Cerebellar cortex (tissue), 1 donor: Measurements from ENCODE around the gene ZNF765.
"Not testable (repeated sequence)": the region's sequence is repeated elsewhere in the genome, so short reads cannot be mapped to it uniquely, and the experiment has no call there.

Experiments used
- DNase-seq: peaks from one replicate; pipeline ENCODE4 v3.0.0-alpha.2; 2015; ENCODE audit warnings: low spot score

The ZNF765 gene

DNA sequence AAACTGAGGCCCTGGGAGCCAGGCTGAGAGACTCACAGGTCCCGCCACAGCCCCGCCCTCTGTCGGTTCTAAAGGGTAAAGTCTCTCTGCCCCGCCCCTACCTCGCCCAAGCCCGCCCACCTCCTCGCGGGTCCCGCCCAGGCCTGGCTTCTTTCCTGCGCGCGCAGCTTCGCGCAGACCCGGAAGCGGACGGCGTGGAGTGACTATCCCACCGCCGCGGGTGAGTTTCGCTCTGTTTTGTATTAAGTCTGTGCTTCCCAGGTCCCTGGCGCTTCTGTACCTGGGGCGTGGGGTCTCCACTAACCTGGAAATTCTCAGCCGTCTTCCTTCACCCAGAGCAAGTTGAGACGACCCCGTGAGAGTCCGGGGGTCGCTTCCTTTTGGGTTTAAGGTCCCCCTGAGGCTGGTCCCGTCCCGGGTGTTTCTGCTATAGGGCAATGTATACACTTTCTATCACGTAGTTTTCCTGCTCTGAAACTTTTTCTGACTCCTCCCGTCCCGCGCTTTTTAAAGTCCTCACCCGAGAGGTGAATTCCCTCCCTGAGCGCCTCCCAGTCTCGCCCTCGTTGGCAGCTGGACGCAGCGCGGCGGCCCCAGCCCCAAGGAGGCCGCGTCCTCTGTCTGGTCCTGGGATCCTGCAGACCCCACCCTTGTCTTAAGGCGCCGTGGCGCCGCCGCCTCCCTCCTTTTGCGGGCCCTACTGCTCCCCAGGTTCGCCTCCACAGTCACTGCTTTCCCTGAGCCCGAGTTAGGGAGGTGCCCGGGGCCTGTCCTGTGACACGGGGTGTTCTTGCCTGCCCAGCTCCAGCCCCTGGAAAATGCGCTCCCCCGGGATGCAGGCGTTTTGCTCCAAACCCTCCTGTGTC is at the start of gene ZNF765:
Gene ZNF765, plus strand, starts transcription at position 176 of the 866 bp plus-strand sequence. CDS start 2,867 bp downstream, outside the sequence.
- DNase-seq = peak; percentile 91

DNA sequence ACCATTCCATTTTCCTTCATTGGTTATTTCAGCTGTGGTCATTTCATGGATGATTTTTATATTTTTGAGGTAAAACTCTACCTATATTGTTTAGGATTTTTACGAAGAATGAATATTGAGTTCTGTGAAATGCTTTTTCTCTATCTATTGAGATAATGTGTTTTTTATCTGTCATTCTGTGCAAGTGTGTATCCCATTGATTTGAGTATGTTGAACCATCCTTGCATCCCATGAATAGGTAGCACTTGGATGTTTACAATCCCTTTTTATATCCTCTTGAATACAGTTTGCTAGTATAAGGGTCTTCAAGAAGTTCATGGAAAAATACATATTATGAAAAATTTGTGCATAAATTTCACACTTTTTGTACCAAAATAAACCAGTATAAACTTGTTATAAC is 39.2 kb upstream of the ZNF765 start:
- no peak for DNase-seq

DNA sequence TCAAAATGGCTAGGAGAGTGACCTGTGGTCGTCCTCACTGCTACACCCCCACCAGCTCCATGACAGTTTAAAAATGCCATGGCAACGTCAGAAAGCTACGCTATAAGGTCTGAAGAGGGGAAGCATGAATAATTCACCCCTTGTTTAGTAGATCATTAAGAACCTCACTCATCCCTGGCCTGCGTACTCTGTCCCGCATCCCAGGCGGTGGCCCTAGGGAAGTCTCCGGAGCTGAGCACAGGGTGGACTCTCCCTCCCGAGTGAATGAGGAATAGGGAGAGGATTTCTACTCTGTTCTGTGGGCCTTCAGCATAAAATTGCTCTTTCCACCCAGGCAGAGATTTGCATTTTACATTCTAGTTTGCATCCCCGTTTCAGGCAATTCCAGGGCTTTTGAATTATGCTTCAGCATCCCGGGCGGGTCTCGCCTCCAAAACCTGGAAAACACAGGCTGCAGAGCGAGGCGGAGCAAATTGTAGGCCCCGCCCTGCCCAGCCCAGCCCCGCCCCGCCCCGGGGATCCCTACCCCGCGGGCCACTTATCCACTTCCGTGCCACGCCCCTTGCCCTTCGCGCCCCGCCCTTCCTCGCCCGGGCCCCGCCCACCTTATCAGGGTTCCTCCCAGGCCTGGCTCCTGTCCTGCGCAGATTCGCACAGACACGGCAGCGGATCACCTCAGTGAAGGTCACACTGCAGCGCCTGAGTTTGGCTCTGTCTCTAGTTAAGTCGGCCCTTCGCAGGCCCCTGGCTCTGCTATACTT is 36.9 kb upstream of the ZNF765 start:
- DNase-seq = no peak

DNA sequence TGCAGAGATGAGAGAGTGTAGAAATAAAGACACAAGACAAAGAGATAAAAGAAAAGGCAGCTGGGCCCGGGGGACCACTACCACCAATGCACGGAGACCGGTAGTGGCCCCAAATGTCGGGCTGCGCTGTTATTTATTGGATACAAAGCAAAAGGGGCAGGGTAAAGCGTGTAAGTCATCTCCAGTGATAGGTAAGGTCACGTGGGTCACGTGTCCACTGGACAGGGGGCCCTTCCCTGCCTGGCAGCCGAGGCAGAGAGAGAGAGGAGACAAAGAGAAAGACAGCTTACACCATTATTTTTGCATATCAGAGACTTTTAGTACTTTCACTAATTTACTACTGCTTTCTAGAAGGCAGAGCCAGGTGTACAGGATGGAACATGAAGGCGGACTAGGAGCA is 34.9 kb upstream of the ZNF765 start:
- DNase-seq = not testable (repeated sequence)

DNA sequence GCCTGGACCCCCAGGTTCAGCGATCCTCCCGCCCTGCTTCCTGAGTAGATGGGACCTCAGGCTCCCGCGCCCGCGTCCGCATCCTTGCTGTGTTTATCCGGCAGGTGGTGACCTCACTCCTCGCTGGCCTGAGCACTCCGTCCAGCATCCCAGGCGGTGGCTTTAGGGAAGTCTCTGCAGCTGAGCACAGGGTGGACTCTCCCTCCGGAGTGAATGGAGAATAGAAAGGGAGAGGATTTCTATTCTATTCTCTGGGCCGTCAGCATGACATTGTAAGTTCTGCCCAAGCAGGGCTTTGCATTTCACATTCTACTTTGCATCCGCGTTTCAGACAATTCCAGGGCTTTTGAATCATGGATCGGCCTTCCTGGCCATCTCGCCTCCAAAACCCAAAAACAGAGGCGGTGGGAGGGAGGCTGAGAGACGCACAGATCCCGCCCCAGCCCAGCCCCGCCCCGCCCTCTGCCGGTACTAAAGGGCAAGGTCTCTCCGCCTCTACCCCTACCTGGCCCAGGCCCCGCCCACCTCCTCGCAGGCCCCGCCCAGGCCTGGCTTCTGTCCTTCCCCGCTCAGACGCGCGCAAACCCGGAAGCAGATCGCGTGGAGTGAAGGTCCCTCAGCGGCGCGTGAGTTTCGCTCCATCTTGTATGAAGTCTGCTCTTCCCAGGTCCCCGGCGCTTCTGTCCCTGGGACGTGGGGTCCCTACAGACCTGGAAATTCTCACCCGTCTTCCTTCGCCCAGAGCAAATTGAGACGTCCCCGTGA is 29.6 kb upstream of the ZNF765 start, which contains the start of gene ZNF525:
Gene ZNF525, plus strand, starts transcription at position 572 of the 765 bp plus-strand sequence. CDS start 6,577 bp downstream, outside the sequence.
- peak; percentile 94 for DNase-seq

DNA sequence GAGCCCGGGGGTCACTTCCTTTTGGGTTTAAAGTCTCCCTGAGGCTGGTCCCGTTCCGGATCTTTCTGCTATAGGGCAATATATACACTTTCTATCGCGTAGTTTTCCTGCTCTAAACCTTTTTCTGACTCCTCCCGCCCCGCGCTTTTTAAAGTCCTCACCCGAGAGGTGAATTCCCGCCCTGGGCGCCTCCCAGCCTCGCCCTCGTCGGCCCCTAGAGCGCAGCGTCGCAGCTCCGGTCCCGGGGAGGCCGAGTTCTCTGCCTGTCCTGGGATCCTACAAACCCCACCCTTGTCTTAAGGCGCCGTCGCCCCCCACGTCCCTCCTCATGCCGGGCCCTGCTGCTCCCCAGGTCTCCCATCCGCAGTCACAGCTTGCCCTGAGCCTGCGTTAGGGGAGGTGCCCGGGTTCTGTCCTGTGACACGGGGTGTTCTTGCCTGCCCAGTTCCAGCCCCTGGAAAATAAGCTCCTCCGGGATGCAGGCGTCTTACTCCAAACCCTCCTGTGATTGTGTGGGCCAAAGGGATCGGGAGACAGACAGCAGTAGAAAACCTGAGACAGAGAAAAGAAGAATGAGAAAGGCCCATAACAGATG is 29.0 kb upstream of the ZNF765 start:
- DNase-seq = no peak

DNA sequence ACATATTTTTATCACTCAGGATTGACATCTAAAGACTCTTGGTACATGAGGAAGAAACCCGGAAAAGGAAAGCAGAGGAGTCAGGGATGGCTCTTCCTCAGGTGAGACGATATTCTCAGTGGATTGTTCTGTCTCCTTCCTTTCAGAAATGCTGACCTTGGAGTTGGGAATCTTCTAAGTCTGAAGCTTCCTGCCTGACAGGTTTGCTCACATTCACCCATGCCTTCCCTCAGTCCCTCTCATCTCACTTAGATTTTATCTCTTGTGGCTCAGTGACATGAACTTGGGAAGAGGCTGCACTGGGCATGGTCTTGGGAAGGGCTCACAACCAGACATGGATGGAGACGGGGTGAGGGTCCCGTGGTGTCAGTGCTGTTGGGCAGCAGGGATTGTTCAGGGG is 22.8 kb upstream of the ZNF765 start:
- no peak for DNase-seq

DNA sequence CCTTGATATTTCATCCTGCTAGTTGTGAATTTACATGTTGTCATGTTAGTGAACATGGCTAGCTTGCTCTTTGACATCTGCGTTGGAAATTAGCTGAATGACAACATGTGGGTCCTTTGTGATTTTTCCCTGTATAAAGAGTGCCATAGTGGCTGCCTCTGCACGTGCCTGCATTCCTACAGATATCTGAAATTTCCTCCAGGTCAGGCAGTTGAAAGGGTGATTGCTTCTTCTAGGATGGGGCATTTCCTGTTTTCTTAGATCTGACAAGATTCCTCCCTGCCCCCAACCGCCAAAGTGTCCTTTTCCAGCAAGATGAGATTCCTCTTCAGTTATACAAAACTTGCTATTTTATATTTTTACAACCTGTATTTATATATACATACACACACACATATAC is 20.7 kb upstream of the ZNF765 start:
- DNase-seq = no peak

DNA sequence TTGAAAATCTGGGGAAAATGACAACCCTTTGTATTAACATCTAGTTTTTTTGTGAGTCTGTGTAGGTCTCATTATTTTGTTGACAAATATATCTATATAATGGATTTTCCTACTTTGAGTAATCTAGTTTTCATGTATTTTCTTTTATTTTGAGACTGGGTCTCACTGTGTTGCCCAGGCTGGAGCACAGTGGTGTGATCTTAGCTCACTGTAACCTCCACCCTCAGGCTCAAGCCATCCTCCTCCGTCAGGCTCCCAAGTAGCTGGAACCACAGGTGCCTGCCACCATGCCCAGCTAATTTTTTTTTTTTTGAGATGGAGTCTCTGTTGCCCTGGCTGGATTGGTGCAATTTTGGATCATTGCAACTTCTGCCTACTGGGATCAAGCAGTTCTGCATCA is 20.2 kb upstream of the ZNF765 start:
- no peak for DNase-seq

DNA sequence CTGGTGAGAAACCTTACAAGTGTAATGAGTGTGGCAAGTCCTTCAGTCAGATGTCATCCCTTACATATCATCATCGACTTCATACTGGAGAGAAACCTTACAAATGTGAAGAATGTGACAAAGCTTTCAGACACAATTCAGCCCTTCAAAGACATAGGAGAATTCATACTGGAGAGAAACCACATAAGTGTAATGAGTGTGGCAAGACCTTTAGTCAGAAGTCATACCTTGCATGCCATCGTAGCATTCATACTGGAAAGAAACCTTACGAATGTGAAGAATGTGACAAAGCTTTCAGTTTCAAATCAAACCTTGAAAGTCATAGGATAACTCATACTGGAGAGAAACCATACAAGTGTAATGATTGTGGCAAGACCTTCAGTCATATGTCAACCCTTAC is 13.6 kb upstream of the ZNF765 start:
- DNase-seq = no peak

DNA sequence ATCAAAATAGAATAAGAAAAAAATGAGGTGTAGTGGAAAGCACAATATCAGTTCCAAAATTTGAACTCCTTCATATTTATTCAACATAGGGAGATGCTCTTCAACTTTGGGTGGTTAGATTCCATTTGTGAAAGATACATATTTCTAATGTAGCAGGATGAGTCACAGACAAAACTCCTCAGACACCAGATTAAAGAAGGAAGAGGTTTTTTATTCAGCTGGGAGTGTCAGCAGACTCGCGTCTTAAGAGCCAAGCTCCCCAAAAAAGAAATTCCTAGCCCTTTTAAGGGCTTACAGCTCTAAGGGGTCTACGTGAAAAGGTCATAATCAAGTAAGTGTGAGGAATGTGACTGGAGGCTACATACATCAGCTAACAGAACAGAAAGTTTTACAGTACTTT is 6.8 kb upstream of the ZNF765 start:
- no peak for DNase-seq

DNA sequence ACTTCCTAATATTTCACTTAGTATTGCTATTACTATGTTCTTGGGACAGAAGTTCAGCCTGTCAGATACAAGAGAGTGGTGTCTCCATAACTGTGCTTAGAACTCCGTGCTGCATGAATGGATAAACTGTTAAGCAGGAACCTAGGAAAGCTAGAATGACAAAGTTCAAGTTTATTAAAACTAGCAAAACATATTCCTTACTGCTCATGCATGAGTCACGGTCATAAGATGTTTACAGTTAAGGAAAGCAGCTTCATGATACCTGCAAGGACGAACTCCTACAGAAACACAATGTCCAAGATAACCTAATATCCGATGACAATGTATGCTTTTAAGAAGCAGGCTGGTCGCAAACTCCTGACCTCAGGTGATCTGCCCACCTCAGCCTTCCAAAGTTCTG is 6.0 kb upstream of the ZNF765 start:
- DNase-seq = no peak

DNA sequence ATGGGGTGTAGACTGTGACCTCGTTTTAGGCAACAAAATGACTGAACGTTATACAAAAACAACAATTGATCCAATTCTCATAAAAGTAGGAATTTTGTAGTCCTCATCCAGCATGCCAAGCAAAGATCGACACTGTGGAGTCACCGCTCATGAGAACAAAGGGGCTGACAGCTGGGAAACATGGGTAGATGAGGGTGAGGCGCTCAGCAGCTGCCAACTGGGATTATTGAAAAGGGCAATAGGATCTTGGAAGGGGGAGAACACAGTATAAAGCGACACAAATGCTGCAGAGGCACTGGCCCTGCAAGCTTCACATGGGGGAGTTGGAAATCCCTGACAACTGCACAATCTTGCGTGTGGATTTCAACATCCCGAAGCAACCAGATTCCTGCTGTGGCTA is 5.4 kb upstream of the ZNF765 start:
- peak; percentile 0 for DNase-seq

DNA sequence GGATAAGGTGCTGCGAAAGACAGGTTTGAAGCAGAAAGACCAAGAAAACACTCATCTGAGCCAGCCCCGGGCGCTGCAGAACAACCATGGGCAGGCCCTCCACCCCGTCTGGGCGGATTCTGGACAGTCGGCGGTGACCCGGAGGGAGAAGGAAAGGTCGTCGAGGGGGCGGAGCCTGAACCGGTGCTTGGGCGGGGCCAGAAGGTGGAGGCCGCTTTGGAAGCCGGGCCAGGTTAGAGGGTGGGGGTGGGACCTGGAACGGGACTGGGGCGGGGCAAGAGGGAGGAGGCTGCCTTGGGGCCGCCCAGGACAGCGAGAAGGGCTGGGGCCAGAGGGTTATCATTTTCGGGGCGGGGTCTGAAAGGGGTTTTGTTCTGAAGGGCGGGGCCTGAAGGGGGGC is 5.0 kb upstream of the ZNF765 start:
- DNase-seq = peak; percentile 28

DNA sequence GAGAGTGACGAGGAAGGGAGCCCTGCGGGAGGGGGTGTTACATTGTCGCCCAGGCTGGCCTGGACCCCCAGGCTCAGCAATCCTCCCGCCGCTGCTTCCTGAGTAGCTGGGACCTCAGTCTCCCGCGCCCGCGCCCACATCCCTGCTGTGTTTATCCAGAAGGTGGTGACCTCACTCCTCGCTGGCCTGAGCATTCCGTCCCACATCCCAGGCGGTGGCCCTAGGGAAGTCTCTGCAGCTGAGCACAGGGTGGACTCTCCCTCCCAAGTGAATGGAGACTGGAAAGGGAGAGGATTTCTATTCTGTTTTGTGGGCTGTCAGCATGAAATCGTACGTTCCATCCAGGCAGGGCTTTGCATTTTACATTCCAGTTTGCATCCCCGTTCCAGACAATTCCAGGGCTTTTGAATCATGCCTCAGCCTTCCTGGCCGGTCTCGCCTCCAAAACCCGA is 401 bp upstream of the ZNF765 start:
- no peak for DNase-seq

DNA sequence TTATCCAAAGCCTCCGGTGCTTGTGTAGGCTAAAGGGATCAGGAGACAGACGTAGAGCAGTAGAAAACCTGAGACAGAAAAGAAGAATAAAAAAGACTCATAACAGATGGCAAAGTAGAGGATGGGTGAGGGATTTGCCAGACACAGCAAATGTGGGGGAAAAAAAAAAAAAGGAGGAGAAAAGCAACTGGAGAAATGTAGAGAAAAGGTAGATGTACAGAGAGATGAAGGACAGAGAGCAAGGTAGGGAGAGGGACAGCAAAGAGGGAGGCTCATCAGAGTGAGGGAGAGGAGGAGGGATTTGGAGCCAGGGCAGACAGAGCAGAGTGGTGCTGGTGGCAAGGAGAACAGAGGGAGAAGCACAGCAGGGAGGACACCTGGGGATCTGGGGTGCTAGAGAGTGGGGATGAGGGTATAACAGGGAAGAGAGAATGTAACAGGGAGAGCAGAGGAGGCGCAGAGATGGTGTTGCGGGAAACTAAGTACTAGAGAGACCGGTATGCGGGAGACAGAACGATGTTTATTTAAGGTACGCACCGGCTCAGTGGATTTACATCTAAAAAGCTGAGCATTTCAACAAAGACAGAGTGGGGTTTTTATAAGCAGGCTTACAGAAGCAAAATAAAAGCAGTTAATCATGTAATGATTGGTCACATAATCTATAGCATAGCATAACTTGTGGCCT is 1.0 kb downstream of the ZNF765 start:
- peak; percentile 28 for DNase-seq

DNA sequence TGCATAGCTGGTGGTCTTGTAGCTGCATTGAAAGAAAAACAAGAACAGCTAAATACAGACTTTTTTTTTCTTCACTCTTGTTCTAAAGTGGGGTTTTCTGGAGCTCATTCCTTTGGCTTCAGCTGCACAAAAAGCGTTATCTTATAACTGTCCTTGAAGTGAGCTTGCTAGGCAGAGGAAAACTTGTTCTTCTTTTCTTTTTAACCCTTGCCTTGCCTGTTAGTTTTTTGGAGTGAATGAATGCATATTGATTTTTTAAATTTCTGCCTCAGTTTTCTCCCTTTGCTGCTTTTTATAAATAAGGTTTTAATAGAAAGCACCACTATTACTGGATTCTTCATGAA is 1.5 kb downstream of the ZNF765 start:
- DNase-seq = no peak

DNA sequence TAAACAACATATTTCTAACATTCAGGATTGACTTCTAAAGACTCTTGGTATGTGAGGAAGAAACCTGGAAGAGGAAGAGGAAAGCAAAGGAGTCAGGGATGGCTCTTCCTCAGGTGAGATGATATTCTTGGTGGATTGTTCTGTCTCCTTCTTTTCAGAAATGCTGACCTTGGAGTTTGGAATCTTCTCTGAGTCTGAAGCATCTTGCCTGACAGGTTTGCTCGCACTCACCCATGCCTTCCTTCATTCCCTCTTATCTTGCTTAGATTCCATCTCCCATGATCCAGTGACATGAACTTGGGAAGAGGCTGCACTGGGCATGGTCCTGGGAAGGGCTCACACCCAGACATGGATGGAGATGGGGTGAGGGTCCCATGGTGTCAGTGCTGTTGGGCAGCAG is 3.0 kb downstream of the ZNF765 start:
- not testable (repeated sequence) for DNase-seq

DNA sequence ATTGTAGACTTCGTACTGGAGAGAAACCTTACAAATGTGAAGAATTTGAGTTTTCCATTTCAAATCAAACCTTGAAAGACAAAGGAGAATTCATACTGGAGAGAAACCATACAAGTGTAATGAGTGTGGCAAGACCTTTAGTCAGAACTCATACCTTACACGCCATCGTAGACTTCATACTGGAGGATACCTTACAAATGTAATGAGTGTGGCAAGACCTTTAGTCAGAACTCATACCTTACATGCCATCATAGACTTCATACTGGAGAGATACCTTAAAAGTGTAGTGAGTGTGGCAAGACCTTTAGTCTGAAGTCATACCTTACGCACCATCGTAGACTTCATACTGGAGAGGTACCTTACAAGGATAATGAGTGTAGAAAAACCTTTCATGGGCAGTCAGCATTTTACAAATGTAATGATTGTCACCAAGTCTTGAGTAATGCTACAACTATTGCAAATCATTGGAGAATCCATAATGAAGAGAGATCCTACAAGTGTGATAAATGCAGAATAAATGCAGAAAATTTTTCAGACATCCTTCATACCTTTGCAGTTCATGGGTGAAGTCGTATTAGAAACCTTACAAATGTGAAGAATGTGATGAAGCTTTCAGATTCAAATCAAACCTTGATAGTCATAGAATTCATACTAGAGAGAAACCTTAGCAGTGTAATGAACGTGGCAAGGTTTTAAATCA is 14.7 kb downstream of the ZNF765 start:
- no peak for DNase-seq

DNA sequence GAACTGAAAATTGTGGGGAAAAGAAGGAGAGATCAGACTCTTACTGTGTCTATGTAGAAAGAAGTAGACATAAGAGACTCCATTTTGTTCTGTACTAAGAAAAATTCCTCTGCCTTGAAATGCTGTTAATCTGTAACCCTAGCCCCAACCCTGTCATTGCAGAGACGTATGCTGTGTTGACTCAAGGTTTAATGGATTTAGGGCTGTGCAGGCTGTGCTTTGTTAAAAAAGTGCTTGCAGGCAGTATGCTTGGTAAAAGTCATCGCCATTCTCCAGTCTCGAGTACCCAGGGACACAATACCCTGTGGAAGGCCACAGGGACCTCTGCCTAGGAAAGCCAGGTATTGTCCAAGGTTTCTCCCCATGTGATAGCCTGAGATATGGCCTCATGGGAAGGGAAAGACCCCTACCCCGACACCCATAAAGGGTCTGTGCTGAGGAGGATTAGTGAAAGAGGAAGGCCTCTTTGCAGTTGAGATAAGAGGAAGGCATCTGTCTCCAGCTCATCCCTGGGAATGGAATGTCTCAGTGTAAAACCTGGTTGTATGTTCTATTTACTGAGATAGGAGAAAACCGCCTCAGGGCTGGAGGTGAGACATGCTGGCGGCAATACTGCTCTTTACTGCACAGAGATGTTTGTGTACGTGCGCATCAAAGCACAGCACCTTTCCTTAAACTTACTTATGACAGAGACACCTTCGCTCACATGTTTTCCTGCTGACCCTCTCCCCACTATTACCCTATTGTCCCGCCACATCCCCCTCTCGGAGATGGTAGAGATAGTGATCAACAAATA is 25.8 kb downstream of the ZNF765 start:
- DNase-seq = not testable (repeated sequence)
